Suprapubic skin (tissue), 4 donors: ENCODE data around the gene FAM171A1.

Experiments used
- EP300 ChIP-seq: sonication (generic); formaldehyde crosslinking; IDR thresholded peaks from one replicate; pipeline ENCODE4 v1.6.1; 2017; ENCODE audit warnings: antibody characterized with exemption
- POLR2A ChIP-seq, 2 donors: fragments of 450-650 bp; IDR thresholded peaks; one replicate each; pipeline ENCODE4 v1.6.1; 2017; ENCODE audit warnings: antibody characterized with exemption in 2 of 2, mild to moderate bottlenecking in 2 of 2, moderate library complexity in 2 of 2
- POLR2AphosphoS5 ChIP-seq, 3 donors: sonication (generic); formaldehyde crosslinking; IDR thresholded peaks; one replicate each; pipeline ENCODE4 v1.6.1; 2017; ENCODE audit warnings: antibody characterized with exemption in 3 of 3
- TF ChIP-seq, protein P1 (sequence below), 2 donors: fragments of 200-600 bp in 1 of 2; fragments of 450-650 bp in 1 of 2; sonication (generic) in 1 of 2; IDR thresholded peaks; one replicate each; pipeline ENCODE4 v1.5.1; 2016 to 2019; ENCODE audit warnings: antibody characterized with exemption in 2 of 2, mild to moderate bottlenecking in 1 of 2, moderate library complexity in 1 of 2

DNA sequence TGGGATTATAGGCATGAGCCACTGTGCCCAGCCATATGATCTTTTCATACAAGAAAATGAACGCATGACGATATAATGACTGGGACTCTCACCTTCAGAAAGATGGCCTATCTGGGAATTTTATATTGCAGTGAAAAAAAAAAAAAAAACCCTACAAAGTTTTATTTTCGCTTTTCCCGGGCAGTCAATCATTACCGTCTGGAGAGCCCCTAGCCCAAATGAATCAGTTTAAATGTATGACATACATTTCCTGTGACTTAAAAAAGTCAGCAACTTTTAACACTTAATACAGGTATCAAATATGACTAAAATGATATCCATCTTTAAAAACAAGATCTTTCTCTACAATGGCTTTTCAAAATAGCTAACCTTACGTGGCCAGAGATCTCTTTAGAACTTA lies 154.4 kb downstream of the FAM171A1 start:
- TF ChIP-seq, protein P1, sequence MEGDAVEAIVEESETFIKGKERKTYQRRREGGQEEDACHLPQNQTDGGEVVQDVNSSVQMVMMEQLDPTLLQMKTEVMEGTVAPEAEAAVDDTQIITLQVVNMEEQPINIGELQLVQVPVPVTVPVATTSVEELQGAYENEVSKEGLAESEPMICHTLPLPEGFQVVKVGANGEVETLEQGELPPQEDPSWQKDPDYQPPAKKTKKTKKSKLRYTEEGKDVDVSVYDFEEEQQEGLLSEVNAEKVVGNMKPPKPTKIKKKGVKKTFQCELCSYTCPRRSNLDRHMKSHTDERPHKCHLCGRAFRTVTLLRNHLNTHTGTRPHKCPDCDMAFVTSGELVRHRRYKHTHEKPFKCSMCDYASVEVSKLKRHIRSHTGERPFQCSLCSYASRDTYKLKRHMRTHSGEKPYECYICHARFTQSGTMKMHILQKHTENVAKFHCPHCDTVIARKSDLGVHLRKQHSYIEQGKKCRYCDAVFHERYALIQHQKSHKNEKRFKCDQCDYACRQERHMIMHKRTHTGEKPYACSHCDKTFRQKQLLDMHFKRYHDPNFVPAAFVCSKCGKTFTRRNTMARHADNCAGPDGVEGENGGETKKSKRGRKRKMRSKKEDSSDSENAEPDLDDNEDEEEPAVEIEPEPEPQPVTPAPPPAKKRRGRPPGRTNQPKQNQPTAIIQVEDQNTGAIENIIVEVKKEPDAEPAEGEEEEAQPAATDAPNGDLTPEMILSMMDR (IDR thresholded peaks at IDR 0.05), result no peak
- TF ChIP-seq POLR2AphosphoS5 (IDR thresholded peaks at IDR 0.05) (no peak), EP300 (no peak), POLR2A (IDR thresholded peaks at IDR 0.05) (no peak)
